Measurements from ENCODE around the gene DFFA.

DNA sequence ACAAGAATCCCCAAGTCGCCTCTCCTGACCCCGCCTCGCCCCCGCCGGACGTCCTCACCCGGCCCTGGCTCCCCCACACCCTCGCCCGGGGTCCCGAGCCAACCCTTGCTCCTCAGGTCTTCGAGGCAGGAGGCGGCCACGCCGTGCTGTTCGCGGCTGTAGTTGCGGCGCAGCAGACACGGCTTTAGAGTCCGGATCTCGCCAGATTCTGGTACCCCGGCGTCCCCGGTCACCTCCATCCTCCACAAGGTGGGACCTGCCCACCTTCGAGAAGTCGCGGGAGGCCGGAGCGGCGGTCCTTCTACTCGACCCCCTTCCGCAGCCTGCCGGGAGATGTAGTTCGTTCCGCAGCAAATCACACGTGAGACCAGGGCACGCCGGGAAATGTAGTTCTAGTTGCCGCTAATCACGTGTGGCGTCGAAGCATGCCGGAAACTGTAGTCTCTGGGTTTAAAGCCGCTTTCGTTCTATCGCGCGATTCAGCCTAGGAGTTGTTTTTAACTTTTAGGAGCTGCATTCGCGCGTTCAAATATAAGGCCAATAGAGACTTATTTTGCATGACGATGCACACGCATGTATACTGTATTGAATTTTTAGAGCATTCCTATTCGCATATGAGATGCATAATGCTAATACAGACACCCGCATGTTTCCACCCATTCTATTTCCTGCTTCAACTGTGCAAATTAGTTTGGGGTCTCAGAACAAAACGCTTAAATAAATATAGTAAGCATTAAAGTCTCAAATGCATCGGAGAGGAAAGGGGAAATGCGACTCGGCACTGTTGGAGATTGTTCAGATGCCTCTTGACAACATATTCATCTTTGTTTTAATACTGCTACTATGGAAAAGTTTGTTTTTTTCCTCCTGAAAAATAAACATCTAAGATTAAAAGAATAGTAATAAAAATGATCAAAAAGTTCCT, at the start of gene DFFA:
- TF ChIP-seq, protein P1, sequence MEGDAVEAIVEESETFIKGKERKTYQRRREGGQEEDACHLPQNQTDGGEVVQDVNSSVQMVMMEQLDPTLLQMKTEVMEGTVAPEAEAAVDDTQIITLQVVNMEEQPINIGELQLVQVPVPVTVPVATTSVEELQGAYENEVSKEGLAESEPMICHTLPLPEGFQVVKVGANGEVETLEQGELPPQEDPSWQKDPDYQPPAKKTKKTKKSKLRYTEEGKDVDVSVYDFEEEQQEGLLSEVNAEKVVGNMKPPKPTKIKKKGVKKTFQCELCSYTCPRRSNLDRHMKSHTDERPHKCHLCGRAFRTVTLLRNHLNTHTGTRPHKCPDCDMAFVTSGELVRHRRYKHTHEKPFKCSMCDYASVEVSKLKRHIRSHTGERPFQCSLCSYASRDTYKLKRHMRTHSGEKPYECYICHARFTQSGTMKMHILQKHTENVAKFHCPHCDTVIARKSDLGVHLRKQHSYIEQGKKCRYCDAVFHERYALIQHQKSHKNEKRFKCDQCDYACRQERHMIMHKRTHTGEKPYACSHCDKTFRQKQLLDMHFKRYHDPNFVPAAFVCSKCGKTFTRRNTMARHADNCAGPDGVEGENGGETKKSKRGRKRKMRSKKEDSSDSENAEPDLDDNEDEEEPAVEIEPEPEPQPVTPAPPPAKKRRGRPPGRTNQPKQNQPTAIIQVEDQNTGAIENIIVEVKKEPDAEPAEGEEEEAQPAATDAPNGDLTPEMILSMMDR (IDR thresholded peaks at IDR 0.05; ENCODE audit: poor library complexity), result no peak
- TF ChIP-seq EZH2phosphoT487 (IDR thresholded peaks at IDR 0.05; ENCODE audit: low read depth, severe bottlenecking, unreplicated experiment), result no peak
